Keratinocyte (primary cell): ENCODE measurements around the gene OARD1.

ENCODE experiments used
- EZH2 ChIP-seq: IDR thresholded peaks from one replicate; pipeline ENCODE4 v1.6.1; 2012; ENCODE audit warnings: inconsistent platforms, mild to moderate bottlenecking, low read length, moderate library complexity
- TF ChIP-seq, protein P1 (sequence below), 3 experiments: IDR thresholded peaks in 1 of 3; conservative IDR thresholded peaks in 1 of 3; optimal IDR thresholded peaks in 1 of 3; 2 replicates in 2 of 3; 3 replicates in 1 of 3; pipeline versions ENCODE3 to v1.5.1; 2011; ENCODE audit warnings: low read length in 3 of 3, mild to moderate bottlenecking in 3 of 3, moderate library complexity in 2 of 3, control low read depth in 1 of 3, inconsistent platforms in 1 of 3; ENCODE audit not compliant: insufficient read depth in 2 of 3; ENCODE audit errors: extremely low read depth in 1 of 3

DNA sequence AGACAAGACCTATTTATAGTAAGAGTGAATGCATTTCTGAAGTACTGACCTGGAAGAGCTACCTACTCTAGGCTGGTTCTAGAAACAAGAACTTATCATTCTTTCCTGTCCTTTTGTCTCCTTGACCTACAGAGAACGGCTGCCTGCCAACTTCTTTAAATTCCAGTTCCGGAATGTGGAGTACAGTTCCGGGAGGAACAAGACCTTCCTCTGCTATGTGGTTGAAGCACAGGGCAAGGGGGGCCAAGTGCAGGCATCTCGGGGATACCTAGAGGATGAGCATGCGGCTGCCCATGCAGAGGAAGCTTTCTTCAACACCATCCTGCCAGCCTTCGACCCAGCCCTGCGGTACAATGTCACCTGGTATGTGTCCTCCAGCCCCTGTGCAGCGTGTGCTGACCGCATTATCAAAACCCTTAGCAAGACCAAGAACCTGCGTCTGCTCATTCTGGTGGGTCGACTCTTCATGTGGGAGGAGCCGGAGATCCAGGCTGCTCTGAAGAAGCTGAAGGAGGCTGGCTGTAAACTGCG is 10.9 kb downstream of the OARD1 start:
- TF ChIP-seq, protein P1, sequence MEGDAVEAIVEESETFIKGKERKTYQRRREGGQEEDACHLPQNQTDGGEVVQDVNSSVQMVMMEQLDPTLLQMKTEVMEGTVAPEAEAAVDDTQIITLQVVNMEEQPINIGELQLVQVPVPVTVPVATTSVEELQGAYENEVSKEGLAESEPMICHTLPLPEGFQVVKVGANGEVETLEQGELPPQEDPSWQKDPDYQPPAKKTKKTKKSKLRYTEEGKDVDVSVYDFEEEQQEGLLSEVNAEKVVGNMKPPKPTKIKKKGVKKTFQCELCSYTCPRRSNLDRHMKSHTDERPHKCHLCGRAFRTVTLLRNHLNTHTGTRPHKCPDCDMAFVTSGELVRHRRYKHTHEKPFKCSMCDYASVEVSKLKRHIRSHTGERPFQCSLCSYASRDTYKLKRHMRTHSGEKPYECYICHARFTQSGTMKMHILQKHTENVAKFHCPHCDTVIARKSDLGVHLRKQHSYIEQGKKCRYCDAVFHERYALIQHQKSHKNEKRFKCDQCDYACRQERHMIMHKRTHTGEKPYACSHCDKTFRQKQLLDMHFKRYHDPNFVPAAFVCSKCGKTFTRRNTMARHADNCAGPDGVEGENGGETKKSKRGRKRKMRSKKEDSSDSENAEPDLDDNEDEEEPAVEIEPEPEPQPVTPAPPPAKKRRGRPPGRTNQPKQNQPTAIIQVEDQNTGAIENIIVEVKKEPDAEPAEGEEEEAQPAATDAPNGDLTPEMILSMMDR (optimal IDR thresholded peaks at IDR 0.05 in 1 of 3, IDR thresholded peaks at IDR 0.05 in 1 of 3, conservative IDR thresholded peaks at IDR 0.05 in 1 of 3; ENCODE audit: extremely low read depth in 1 of 3, insufficient read depth in 2 of 3, low read length in 3 of 3): no peak
- no peak for TF ChIP-seq EZH2
